COLO668 (cell line): ENCODE data around the gene COX8C.
"Not testable (repeated sequence)": the region's sequence is repeated elsewhere in the genome, so short reads cannot be mapped to it uniquely, and the experiment has no call there.

Experiments
- DNase-seq: peaks from one replicate; lab custom pipeline; 2025; ENCODE audit not compliant: unreplicated experiment; lab: John Stamatoyannopoulos, UW

Gene COX8C

DNA sequence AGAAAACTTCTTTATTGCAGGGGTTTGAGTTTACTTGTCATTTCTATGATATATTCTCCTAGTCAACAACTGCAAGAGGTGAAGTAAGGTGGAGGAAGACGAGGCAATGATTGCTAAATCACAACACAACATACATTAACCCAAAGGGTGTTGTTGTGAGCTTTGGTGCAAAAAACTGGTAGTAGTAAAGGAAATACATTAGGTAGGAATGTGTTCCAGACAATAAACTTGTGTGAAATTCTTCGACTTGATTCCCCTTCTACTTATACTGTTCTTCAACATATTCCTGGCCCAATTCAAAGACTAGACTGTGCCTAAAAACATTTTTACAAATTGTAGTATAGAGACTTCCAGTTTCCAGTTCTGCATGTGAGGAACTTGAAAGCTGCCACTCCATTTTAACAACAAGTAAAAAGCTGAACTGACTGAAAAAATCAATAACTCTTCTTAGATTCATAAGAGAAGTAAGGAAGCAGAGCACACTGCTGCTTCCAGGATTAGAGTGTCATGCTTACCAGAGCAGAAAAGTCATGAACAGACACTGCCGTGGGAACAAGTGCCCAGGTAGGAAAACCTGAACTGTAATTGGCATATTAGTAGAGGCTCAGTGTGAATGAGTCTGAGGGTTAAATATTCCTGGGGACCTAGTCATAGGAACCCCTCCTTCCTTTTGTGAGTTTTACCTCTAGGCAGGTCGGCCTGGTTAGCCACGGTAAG lies 22.2 kb downstream of the COX8C start:
- no peak for DNase-seq

GRCh38 chr14:93369713-93370266 lies 22.8 kb downstream of the COX8C start:
- DNase-seq: no peak

DNA sequence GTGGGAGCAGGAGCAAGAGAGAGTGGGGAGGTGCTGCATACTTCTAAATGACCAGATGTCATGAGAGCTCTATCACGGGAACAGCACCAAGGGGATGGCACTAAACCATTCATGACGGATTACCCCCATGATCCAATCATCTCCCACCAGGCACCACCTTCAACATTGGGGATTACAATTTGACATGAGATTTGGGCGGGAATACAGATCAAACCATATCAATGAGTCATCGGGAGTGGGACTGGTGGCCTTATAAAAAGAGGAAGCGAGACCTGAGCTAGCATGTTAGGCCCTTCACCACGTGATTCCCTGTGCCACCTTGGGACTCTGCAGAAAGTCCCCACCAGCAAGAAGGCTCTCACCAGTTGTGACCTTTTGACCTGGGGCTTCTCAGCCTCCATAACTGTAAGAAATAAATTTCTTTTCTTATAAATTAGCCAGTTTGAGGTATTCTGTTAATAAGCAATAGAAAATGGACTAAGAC lies 28.7 kb downstream of the COX8C start:
- DNase-seq: no peak

DNA sequence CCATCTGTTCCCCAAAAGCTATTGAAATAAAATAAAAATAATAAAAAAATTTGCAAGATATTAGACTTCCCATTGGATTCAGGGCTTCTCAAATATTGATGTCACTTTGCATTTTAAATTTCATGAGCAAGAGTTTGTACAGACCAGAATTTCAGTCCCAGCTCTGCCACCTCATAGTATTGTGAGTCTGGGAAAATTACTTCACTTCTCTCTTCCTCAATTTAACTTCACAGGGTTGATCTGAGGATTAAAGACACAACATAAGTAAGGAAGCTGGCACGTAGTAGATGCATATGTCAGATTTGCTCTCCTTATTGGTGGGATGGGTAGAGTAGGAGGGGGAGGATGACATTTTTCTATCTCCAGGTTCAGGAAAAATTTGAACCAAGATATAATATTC lies 32.8 kb downstream of the COX8C start:
- DNase-seq: no peak

GRCh38 chr14:93381644-93382043 lies 34.7 kb downstream of the COX8C start:
- no peak for DNase-seq

GRCh38 chr14:93384256-93384655 lies 37.3 kb downstream of the COX8C start:
- not testable (repeated sequence) for DNase-seq

DNA sequence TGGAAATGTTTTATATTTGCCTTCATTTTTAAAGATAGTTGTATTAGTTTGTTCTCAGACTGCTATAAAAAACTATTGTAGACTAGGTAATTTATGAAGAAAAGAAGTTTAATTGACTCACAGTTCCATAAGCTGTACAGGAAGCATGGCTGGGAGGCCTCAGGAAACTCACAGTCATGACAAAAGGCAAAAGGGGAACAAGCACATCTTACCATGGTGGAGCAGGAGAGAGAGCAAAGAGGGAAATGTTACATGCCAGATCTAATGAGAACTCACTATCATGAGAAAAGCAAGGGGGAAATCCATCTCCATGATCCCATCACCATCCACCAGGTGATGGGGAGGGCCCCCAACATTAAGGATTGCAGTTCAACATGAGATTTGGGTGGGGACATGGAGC lies 48.2 kb downstream of the COX8C start:
- DNase-seq: no peak

DNA sequence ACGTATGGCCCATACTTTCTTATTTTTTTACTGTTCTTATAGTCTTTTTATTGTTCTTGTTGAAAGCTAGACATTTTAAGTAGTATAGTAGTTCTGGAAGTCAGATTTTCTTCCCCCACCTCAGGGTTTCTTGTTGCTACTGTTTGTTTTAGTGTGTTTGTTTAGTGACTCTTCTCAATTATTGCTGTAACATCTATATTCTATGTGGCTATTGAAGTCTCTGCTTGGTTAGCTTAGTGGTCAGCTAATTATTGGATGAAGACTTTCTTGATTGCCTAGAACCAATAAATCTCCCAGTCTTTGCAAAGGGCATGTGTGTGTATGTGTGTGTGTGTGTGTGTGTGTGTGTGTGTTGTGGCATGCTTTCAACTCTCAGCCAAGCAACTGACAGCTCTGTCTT lies 49.5 kb downstream of the COX8C start:
- DNase-seq: no peak
